SK-N-MC (cell line): ENCODE data around the gene KRT6A.

Experiments
- EZH2 ChIP-seq: fragments of 200-600 bp; sonication (generic); IDR thresholded peaks from one replicate; pipeline ENCODE4 v1.6.1; 2017; ENCODE audit warnings: antibody characterized with exemption
- POLR2AphosphoS5 ChIP-seq: IDR thresholded peaks from 2 replicates; pipeline ENCODE4 v1.6.1; 2012; ENCODE audit warnings: mild to moderate bottlenecking, low read depth, low read length, borderline replicate concordance

DNA sequence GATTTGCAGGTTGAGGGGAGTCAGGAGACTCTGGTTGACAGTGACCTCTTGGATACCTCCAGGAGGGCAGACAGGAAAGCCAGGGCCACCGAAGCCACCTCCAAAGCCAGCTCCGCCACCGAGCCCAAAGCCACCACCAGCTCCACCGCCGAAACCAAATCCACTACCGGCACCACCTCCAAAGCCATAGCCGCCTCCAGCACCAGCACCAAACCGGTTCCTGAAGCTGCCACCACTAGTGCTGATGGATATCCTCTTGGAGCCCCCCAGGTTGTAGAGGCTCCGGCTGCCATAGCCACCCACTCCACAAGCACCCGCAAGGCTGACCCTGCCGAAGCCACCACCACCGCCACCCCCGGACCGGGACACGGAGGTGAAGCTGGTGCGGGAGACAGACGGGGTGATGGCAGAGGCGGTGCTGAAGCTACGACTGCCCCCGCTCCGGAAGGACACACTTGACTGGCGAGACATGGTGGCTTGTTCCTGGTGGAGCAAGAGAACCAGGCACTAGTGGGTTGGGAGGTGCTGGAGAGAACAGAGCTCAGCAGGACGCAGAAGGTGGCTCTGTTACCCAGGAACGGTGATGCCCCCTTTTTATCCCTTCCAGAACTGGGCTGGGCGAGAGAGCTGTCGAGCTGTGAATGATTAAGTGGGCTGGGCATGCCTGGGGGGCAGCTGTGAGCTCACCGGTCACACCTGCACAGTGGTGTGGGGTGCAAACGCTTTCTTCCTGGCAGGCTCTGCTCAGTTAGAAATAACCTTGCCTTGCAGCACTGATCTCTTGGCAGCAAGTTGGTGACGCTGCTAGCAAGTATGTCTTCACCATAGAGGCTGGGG is 27.0 kb upstream of the KRT6A start, which contains the start of gene KRT5:
- no peak for TF ChIP-seq POLR2AphosphoS5
- no peak for TF ChIP-seq EZH2
